ENCODE data around the gene B4GALT5.

Gene B4GALT5

GRCh38 chr20:49610691-49611538 lies 102.8 kb downstream of the B4GALT5 start:
- peak in 56 of 58 donors; percentile 7 to 84 (median 56) for DNase-seq

- peak in 46 of 58 donors; percentile 3 to 64 (median 26) for DNase-seq
Measured at GRCh38 chr20:49608752-49609670, 104.7 kb downstream of the B4GALT5 start.

- no peak for DNase-seq
Measured at GRCh38 chr20:49607568-49607967, 106.1 kb downstream of the B4GALT5 start.

GRCh38 chr20:49603209-49603627 lies 110.5 kb downstream of the B4GALT5 start:
- DNase-seq = no peak

DNA sequence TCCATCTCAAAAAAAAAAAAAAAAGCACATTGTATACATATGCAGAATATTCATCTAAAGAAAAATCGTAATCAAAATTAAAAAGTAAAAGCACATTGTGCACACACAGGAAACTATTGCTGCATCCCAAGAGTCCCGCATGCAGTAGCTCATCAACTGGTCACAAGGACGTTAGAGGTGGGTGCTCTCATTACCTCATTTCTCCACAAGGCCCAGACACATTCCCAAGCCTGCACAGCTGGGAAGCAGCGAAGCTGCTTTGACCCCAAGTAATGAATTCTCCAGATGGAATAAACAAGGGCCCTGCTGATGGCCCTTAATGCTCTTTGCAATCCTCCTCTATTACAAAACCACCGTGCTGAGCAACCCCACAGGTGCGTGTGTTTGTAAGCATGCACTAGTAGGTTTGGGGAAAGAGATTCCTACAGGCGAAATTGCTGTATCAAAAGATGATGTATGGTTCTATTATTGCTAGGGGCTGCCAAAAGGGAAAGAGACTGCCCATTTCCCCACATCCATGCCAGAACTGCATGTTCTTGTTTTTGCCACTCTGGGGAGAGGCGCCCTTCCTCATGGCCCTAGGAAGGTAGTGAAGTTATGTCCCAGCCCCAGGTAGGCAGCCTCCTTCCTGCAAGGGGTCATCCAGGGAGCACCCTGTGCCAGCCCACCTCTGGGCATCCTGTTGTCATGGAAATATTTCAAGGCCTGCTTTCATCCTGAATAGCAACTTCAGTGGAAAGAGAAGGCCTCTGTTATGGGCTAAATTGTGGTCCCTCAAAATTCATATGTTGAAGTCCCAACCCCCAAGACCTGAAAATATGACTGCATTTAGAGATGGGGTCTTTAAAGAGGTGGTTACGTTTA lies 111.1 kb downstream of the B4GALT5 start:
- DNase-seq = no peak

GRCh38 chr20:49601153-49601924 lies 112.3 kb downstream of the B4GALT5 start:
- DNase-seq = no peak

DNA sequence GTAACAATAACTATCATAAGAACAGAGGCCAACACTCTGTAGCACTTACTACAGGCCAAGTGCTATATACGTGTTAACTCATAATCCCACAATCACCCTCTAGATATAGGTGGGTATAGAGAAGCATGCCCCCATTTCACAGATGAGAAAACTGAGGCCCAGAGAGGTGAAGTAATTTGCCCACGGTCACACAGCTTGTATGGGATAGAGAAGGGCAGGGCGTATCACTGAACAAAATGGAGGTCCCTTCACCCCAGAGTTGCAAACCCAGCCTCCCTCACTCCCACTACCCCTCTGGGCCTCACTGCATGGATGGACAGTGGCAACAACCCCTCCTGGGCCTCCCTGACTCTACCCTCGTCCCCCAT lies 113.9 kb downstream of the B4GALT5 start:
- DNase-seq = no peak

DNA sequence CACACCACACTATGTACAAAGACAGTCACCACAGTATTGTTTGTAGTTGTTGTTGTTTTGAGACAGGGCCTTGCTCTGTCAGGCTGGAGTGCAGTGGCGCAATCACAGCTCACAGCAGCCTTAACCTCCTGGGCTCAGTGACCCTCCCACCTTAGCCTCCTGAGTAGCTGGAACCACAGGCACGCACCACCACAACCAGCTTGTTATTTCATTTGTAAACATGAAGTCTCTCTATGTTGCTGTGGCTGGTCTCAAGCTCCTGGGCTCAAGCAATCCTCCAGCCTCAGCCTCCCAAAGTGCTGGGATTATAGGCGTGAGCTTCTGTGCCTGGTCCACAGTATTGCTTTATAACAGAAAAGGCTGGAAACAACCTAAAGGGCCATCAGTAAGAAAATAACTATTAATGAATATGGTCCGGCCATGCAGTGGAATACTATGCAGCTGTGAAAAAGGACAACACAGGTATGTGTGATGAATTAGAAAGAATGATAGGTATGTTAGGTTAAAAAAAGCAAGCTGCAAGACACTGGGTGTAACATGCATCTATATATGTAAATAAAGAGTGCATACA lies 115.8 kb downstream of the B4GALT5 start:
- no peak for DNase-seq

- no peak for DNase-seq
Measured at GRCh38 chr20:49595811-49596561, 117.7 kb downstream of the B4GALT5 start.

GRCh38 chr20:49595346-49595745 lies 118.3 kb downstream of the B4GALT5 start:
- DNase-seq = no peak

GRCh38 chr20:49594931-49595315 lies 118.8 kb downstream of the B4GALT5 start:
- DNase-seq = no peak

GRCh38 chr20:49594143-49594930 lies 119.3 kb downstream of the B4GALT5 start:
- DNase-seq = no peak

DNA sequence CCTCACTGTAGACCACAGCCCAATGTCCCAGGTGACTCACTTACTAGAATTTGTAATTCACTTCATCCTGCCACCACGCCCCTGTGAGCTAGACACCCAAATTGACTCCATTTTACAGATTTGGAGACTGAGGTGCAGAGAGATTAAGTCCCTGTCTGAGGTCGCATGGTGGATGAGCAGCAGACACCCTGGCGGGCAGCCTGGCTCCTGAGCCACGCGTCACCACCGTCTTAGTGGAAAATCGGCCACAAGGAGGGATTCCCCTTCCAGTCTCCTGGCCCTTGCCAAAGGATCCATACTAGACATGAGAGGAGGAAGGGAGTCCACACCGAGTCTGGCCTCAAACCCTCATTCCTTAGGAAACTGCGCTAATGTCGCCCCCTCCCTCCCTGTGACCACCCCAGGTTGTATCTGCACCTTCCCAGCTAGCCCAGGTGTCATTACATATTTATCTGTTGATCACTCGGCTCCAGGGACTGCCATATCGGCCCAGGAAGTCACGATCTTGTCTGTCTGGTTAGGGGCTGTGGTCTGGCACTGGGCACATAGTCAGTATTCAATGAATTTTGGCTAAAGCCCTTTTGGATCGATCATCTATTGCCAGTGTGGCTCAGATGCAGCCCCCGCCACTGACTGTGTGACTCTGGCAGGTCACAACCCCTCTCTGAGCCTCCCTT lies 120.1 kb downstream of the B4GALT5 start:
- no peak for DNase-seq

- DNase-seq = no peak
Measured at GRCh38 chr20:49592120-49592519, 121.6 kb downstream of the B4GALT5 start.

DNA sequence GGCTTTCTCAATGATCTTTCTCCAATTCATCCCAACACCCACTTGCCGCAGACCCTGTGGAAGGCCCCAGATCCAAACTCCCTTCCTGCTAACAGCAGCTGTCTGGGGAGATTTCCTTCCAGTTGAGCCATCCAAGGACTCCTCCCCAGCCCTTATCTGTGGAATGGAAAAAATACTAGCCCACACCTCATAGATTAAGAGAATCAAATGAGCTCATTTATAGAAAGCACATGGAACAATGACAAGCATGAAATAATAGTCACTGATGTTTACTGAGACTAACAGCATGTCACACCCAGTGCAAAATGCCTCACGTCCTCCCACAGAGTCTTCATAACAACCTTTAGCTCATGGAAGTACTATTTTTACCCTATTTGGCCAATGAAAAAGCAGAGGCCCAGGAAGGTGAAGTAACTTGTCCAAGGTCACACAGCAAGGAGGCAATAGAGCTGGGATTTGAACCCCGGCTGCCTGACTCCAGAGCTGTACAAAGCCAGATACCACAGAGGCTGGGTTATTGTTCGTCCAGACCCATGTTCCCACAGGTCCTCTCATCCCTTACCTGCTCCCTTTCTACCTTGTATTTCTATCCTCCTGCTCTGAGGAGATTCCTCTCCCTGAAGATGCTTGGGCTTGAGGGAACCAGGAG lies 122.3 kb downstream of the B4GALT5 start:
- no peak for DNase-seq

- DNase-seq = no peak
Measured at GRCh38 chr20:49590163-49591017, 123.3 kb downstream of the B4GALT5 start.

Data from anterior cingulate cortex (tissue), 58 donors.